Measurements from ENCODE around the gene IL31.

The IL31 gene

DNA sequence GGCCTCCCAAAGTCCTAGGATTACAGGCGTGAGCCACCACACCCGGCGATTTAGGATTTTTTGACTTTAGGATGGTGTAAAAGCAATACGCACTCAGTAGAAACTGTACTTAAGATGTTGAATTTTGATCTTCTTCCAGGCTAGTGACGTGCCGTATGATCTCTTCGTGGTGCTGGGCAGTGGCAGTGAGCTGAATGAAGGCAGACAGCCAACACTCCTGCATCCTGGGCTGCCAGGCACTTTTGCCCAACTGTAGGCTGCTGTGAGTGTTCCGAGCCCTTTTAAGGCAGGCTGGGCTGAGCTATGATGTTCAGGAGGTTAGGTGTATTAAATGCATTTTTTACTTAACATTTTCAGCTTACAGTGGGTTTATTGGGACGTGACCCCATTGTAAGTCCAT is 21.3 kb downstream of the IL31 start:
- no peak for DNase-seq (ENCODE audit: low read depth)
- TF ChIP-seq, protein P1, sequence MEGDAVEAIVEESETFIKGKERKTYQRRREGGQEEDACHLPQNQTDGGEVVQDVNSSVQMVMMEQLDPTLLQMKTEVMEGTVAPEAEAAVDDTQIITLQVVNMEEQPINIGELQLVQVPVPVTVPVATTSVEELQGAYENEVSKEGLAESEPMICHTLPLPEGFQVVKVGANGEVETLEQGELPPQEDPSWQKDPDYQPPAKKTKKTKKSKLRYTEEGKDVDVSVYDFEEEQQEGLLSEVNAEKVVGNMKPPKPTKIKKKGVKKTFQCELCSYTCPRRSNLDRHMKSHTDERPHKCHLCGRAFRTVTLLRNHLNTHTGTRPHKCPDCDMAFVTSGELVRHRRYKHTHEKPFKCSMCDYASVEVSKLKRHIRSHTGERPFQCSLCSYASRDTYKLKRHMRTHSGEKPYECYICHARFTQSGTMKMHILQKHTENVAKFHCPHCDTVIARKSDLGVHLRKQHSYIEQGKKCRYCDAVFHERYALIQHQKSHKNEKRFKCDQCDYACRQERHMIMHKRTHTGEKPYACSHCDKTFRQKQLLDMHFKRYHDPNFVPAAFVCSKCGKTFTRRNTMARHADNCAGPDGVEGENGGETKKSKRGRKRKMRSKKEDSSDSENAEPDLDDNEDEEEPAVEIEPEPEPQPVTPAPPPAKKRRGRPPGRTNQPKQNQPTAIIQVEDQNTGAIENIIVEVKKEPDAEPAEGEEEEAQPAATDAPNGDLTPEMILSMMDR (conservative IDR thresholded peaks at IDR 0.05; ENCODE audit: low read depth, low read length) = no peak
- no peak overlapping the region for H3K4me3 ChIP-seq (ENCODE audit: low read length)

DNA sequence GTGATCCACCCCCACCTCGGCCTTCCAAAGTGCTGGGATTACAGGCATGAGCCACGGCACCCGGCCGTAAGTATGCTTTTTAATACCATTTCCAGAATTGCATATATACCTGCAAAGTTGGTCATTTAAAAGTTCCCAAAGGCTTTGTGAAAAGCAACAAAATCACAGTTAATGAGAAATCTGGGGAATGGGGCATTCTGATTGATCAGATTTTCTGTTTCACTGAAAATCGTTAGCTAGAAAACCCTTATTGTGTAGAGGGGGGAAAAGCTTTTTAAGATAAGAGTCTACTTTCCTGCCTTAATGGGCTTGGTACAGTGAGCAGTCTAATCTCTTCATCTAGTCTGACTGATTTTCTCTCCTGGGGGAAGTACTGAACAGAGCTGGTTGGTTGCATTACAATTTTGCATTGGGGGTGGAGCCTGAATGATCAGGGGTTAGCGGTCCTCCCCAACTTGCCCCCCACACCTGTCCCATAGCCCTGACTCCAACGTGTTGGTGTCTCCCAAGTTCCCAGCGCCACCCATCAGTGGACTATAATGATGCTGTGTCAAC is 23.8 kb downstream of the IL31 start:
- no peak overlapping the region for H3K4me3 ChIP-seq (ENCODE audit: low read length)
- no peak for DNase-seq (ENCODE audit: low read depth)
- TF ChIP-seq, protein P1 (conservative IDR thresholded peaks at IDR 0.05; ENCODE audit: low read depth, low read length) = no peak

DNA sequence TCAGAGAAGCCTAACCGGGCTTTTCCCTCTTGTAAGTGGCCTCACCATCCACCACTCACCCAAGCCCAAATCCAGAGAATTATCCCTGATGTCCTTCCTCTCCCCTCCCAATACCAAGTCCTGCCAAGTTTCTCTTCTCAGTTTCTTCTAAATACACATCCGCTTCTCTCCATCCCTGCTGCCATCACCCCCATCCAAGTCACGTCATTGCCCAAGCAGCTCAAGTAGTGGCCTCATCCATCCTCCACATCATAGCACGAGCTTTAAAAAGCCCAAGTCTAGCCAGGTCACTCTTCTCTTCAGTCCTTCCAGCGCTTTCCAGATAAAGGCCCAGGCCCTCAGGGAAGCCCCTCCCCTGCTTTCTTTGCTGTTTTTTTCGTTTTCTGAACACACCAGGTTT is 25.4 kb downstream of the IL31 start:
- no peak overlapping the region for H3K4me3 ChIP-seq (ENCODE audit: low read length)
- no peak for DNase-seq (ENCODE audit: low read depth)
- TF ChIP-seq, protein P1 (conservative IDR thresholded peaks at IDR 0.05; ENCODE audit: low read depth, low read length) = no peak

DNA sequence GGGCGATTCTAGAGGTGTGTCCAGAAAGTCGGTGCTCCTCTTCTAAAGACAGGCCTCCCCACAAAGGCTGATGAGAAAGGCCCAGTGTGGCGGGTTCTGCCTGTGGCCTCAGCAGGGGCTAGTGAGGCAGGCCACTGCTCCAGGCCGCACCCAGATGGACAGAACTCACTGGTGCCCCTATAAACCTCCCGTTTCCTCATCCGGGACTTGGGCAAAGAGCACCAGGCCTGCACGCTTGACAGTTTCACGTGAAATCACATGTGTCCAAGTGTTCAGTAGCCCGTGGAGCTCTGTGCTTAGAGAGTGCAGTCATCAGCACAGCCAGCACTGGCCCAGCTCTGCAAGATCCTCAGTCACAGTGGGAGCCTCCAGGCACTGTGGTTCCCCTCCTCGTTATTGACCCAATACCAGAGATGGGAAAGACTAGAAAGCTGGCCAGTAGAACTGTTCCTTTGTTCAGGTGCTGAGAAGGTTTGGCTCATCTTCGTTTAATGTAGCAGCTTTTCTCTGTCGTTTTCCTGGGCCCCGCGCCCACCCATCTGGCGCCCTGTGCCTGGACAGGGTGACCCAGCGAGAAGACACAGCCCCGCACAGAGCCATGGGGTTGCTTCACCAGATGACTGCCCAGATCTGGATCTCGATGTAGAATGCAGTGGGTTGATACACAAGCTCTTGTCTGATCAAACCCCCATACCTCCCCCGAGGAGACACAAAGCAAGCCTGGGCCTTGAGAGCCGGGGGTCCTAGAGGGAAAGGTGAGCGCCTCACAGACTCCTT is 26.3 kb downstream of the IL31 start:
- TF ChIP-seq, protein P1 (conservative IDR thresholded peaks at IDR 0.05; ENCODE audit: low read depth, low read length) = no peak

DNA sequence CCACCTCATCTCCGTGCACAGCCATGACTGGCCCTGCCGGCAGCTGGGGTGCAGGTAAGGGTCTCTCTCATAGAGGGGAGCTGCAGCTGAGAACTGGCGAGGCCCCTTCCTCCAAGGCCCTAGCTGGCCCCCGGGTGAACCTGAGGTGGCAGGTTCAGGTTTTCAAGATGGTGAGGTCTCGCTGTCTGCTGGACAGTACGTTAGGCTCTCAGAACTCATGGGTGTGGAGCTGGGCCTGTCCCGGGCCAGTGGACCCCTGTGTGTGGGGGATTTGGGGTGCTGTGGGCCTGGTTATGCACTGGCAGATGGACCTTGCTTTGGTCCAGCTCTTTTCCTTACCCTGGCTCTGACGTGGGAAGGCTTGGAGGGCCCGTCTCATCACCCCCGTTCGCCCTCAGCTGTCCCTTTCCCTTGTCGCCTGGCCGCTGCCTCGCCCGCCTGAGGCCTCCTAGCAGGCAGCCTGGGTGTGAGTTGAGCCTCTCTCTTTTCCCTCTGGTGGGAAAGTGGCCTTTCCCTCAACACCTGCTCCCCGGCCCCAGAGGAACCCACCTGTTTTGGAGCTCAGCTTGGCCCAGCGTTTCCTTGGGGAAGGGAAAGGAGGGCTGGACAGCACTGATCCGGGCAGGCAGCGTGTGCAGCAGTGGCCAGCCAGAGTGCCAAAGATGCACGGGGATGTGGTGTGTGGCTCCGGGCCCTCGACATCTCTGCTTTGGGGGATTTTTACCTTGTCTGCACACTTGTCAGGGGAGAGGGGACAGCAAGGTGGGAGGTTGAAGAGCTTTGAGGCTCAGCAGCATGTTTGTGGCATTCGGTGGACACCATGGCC is 28.3 kb downstream of the IL31 start:
- TF ChIP-seq, protein P1 (conservative IDR thresholded peaks at IDR 0.05; ENCODE audit: low read depth, low read length) = no peak
- no peak overlapping the region for H3K4me3 ChIP-seq (ENCODE audit: low read length)
- no peak for DNase-seq (ENCODE audit: low read depth)

More for the DNA sequence above, 26.3 kb downstream of the IL31 start:
- H3K4me3 ChIP-seq (ENCODE audit: low read length) = no peak overlapping the region
- no peak for DNase-seq (ENCODE audit: low read depth)

DNA sequence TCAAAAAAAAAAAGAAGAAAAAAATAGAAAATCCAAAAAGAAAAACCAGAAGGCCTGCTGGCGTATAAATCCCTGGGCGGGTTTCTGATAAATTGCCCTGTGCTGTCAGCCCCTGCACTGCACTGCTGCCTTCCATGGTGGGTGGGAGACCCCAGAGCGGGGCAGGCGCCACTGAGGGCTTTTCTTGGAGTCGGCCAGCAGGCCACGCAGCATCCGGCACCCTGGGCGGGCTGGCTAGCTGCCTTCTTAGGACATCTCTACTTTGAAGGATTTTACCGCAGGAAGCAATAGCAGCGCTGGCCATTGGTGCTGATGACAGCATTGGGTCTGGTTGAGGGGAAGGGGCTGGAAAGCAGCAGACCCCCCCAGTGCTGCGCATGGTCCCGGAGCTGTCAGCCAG is 29.1 kb downstream of the IL31 start:
- H3K4me3 ChIP-seq (ENCODE audit: low read length) = no peak overlapping the region
- TF ChIP-seq, protein P1 (conservative IDR thresholded peaks at IDR 0.05; ENCODE audit: low read depth, low read length) = no peak
- DNase-seq (ENCODE audit: low read depth) = no peak
